Bone marrow (tissue), 2 donors: Measurements from ENCODE around the gene TPX2.

ENCODE experiments used
- DNase-seq, 2 donors: peaks; one replicate each; lab custom pipeline; 2025; lab: John Stamatoyannopoulos, UW

TPX2 gene

GRCh38 chr20:31705598-31706597, 33.2 kb upstream of the TPX2 start:
- no peak for DNase-seq

DNA sequence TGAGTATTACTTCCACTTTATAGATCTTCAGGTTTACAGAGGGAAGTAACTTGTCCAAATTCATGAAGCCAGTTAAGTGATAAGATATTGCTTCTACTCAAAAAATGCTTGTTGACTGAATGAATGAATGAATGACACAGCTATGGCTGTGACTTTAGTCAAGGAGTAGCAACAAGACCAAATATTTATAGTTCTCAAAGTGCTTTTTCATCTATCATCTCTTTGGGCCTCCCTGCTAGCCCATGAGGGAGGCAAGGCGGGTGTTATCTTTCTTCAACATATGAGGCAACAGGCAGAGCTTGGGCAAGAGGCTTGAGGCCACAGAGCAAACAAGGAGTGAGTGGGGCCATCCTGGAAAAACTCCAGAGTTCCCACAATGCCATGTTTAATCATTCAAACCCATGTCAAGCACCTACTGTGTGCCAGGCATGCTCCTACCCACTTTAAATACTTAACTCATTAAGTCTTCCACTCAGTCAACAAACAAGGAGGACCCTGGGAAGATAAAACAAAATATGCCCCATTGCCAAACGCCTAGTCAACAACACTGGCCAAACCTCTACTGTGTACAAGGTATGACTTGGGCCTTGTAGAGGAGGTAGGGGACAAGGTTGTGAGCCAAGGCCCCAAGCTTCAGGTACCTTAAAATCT, 32.4 kb upstream of the TPX2 start:
- DNase-seq: no peak

DNA sequence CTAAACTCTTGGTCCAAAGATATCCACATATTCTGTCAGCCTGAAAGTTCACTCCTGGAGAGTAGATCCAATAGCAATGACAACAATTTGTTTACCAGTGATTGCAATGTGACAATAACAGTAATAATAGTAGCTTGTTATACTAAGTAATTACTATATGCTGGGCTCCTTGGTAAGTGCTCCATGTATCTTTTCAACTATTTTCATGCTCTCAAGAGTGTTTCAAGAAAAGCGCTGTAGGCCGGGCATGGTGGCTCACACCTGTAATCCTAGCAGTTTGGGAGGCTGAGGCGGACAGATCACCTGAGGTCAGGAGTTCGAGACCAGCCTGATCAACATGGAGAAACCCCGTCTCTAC, 31.9 kb upstream of the TPX2 start:
- DNase-seq: no peak

- DNase-seq: no peak
Observed at GRCh38 chr20:31707994-31708735, 30.9 kb upstream of the TPX2 start.

- DNase-seq: no peak
Observed at GRCh38 chr20:31708736-31709534, 30.2 kb upstream of the TPX2 start.

GRCh38 chr20:31709939-31710338, 29.2 kb upstream of the TPX2 start:
- no peak for DNase-seq

- DNase-seq: no peak
Observed at GRCh38 chr20:31710423-31711108, 28.5 kb upstream of the TPX2 start.

DNA sequence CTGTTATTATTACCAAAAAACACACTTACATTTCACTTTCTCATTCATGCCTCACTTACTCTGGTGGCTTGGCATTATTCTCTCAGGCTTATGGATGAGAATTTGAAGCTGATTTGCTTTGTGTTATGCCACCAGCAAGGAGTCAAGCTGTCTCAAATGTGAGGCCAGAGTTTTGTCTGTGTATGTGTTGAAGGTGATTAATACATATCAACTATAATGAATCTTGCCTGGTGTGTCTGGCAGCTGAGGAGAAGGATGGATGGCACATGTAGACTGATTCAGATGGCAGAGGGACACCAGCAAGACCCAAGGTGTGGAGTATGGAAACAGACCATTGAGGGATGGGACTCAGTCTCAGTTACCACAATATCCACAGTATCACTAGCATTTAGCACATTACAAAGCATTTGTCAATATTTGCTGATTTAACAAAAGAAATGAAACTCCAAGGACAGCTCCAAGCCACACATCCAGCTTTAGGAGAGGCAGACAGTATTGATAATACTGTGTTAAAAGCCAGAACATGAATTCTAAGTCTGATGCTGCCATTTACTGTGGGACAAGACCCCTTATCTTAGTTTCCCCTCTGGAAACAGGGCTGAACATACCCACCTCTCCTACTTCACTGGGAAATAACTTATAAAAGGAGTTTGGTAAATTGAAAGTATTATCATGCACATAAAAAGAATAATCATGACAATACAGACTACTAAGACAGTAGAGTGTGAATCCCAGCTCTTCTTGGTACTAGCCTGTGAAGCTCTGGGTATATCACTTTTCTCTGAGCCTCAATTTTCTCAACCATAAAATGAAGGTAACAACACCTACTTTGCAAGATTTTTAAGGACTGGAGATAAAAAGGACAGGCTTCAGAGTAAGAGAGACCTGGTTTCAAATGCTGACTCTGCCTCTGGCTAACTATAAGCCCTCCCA, 27.6 kb upstream of the TPX2 start:
- no peak for DNase-seq

GRCh38 chr20:31712112-31712553, 27.0 kb upstream of the TPX2 start:
- DNase-seq: no peak

DNA sequence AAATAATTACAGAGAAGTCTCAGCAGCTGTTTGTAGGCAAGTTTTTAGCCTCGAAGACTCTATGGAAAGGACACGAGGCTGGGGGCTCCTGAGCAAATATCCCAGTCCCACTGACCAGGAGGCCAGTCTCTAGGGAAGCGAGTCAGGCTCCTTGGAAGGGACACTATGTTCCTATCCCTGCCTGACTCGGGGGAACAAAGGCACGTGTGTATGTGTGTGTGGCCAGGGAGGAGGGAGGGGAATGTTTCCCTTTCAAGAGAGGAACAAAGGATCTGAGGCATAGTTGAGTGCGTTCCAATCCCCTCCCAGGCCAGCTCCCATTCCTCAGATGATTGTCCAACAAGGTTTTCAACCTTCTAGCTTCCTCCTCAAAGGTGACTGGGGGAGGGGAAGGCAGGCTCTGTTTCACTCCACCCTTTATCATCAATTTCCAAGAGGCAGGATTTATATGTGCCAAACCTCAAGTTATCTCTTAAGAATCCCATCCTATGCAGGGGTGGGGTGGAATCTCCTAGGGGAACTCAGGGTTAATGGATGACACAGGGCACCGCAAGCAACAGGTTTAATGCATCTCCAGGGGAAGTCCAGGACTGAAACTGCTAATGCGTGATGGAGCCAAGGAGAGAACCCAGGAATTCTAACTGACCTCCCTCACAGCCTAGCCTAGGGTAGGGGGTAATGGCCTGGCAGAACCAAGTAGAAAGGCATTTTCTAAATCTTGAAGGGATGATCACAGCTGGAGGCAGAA, 26.4 kb upstream of the TPX2 start:
- DNase-seq: no peak

DNA sequence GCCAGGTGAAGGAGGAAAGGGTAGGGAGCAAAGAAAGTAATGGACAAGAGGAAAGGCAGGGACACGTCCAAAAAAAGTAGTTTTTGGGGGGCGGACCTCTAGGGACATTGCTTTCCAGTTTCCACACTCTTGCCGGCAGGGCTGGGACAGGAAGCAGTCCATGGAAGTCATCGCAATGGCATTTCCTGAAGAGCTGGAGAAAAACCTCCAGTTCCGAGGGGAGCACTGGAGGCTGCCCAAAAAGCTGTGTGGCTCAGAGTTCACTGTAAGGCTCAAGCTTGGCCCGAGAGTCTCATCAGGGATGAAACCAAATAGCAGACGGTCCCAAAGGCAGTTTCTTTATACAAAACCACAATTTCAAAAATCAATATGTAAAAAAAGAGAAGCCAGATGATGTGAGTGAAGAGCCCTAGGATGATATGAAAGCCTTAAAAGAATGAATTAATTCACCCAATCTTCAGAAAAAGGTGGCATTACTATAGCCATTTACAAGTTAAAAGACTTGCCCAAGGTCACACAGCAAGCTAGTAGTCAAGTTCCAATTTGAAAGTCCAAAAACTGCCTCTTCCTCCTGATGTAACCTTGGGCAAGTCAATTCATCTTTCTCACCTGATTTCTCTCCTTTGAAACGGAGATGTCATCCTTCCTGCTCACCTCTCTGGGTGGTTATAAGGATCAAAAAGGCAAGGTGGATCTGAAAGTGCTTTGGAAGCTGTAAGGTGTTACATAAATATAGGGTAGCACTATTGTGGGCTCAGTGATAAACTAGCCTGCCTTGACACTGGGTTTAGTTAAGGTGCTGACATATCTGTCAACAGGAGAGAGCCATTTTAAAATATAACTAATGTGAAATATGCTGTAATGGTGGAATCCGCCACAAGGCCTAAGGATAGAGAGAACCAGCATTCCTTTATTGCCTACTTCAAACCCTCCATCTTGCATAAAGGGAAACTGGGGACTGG, 25.5 kb upstream of the TPX2 start:
- no peak for DNase-seq

GRCh38 chr20:31715766-31716165, 23.3 kb upstream of the TPX2 start:
- no peak for DNase-seq

GRCh38 chr20:31716351-31716750, 22.7 kb upstream of the TPX2 start:
- DNase-seq: no peak

- DNase-seq: no peak
Observed at GRCh38 chr20:31716818-31717477, 22.1 kb upstream of the TPX2 start.

DNA sequence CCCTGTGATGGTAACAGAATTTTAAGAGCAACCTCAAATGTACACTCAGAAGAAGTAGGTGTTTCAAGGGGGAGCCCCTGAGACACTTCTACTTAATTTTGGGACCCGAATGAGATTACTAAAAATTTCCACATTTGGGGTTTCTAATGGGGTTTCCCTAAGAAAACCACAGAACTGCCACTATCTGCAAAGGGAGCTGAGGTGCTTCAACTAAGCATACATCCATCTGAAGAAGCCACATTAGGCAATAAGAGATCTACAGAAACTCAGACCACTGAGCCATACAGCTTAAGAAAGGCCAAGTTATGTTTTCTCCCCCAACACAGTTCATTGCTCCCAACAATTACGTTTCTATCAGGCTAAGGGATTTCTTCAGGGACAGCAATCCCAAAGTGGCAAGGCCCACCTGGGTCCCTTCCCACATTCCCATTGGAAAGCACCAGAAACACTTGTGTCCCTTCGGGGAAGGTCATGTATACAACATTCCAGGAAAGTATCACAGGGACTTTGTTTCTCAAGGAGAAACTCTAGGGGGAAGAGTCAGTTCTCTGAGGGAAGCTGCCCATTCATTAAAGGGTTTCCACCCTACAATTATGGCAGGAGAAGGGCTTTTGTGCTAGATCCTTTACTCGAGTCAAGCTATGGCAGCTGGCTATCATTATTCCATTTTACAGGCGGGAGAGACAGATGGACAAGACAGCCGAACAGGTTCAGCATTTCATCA, 21.4 kb upstream of the TPX2 start:
- DNase-seq: no peak

GRCh38 chr20:31718952-31719643, 20.0 kb upstream of the TPX2 start:
- no peak for DNase-seq
